ENCODE results near the gene SKA2.

DNA sequence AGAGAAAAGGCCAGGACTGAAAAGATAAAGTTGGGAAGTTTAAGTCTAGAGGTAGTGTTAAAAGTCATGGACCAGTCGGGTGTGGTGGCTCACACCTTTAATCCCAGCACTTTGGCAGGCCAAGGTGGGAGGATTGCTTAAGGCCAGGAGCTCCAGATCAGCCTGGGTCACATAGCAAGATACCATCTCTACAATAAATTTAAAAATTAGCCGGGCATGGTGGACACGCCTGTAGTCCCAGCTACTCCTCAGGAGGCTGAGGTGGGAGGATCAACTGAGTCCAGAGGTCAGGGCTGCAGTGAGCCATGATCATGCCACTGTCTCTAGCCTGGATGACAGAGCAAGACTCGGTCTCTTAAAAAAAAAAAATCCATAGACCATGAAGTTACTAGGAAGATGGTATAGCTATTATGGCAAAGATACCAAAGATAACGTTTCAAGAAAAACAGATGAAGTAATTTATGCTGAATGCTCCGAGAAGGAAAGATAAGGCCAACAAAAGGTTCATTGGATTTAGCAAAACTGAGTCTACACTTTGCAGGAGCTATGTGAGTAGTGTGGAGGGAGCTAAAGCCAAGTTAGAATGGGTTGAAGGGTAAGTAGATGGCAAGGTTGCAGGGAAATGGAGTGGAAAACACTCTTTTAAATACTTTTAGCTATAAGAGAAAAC lies 60.0 kb downstream of the SKA2 start:
- TF ChIP-seq POLR2A (IDR thresholded peaks at IDR 0.05) (no peak), CTCF (IDR thresholded peaks at IDR 0.05) (no peak)

All from Peyer's patch (tissue), 4 donors.